Measurements from ENCODE around the gene SPEM2.

The SPEM2 gene

DNA sequence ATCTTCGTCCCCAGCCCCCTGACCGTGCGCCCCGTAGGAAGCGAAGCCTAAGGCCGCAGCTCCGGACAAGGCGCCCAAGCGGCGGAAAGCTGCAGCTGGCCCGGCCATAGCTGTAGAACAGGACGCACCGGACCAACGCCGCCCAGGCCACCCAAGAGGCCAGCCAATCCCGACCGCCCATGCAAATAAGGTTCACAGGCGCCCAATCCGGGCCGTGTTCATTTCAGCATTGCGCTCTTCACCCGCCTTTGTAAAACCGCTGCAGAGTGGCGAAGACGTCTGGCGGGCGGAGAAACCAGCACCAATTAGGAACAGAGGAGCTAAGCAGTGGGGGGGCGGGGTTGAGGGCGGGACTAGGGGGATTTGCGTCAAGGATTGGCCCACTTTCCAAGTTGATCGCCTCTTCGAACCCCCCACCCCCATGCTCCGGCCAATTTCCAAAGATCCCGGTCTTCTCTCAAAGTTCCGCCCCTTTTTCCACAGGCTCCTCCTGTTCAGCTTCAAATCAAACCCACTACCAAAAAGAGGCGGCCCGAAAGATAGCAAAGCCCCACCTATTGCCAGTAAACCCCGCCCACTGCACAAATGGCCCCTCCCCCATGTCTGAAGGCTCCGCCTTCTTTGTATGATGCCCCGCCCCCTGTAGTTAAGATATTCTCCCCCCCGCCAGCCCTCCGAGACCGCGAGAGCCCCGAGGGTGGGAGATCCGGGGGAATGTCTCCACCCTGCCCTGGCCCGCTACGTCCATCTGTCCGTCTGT lies 21.3 kb upstream of the SPEM2 start, which contains the start of gene TMEM256:
Gene TMEM256 (minus strand): TSS at position 121 of the 760 bp plus-strand sequence. CDS start 13 bp downstream, at position 108.
- peak; percentile 100 for DNase-seq (ENCODE audit: low read depth, low spot score)

- peak; percentile 23 for DNase-seq (ENCODE audit: low read depth, low spot score)
Measured at GRCh38 chr17:7404737-7405349, 20.6 kb upstream of the SPEM2 start.

GRCh38 chr17:7405350-7406234 lies 19.8 kb upstream of the SPEM2 start:
- DNase-seq (ENCODE audit: low read depth, low spot score) = peak; percentile 15

- DNase-seq (ENCODE audit: low read depth, low spot score) = peak; percentile 8
Measured at GRCh38 chr17:7406235-7406825, 19.1 kb upstream of the SPEM2 start.

GRCh38 chr17:7407082-7407481 lies 18.3 kb upstream of the SPEM2 start:
- peak; percentile 21 for DNase-seq (ENCODE audit: low read depth, low spot score)

DNA sequence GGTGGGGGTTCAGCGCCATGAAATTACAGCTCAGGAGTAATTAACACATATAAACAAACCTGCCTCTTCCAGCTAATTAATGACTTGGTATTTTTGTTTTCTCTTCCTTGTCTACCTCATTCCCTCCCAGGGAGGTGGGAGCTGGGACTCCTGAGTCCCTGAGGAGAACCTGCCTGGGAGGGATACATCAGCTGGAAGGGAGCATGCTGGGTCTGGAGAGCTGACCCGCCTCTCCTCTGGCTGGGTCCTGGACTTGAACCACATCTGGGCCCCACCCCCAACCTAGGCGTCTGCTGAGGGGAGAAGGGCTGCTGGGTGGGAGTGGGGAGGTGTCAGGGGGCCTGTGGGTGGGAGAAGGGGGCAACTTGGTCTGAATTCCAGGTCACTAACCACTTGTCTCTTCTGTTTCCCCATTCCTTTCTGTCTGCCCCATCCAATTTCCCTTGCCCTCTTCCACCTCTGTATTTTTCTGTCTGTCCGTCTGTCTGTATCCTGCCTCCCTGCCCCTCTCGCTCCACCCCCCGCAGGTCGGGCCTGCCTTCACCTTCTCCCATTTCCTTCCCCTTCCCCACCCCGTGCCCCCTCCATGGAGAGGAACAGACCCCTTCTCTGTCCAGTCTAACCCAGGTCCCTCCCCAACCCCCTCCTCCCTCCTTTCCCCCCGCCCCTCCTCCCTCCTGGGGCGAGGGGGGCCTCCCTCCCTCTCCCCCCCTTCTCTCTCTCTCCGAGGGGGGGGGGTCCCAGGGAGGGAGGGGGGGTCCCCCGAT lies 17.7 kb upstream of the SPEM2 start, which contains the start of gene NLGN2:
Gene NLGN2 (plus strand): TSS at position 361 of the 767 bp plus-strand sequence. CDS start 411 bp downstream, outside the sequence.
- peak; percentile 12 for DNase-seq (ENCODE audit: low read depth, low spot score)

DNA sequence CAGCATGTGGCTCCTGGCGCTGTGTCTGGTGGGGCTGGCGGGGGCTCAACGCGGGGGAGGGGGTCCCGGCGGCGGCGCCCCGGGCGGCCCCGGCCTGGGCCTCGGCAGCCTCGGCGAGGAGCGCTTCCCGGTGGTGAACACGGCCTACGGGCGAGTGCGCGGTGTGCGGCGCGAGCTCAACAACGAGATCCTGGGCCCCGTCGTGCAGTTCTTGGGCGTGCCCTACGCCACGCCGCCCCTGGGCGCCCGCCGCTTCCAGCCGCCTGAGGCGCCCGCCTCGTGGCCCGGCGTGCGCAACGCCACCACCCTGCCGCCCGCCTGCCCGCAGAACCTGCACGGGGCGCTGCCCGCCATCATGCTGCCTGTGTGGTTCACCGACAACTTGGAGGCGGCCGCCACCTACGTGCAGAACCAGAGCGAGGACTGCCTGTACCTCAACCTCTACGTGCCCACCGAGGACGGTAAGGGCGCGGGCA lies 17.1 kb upstream of the SPEM2 start:
- peak; percentile 20 for DNase-seq (ENCODE audit: low read depth, low spot score)

DNA sequence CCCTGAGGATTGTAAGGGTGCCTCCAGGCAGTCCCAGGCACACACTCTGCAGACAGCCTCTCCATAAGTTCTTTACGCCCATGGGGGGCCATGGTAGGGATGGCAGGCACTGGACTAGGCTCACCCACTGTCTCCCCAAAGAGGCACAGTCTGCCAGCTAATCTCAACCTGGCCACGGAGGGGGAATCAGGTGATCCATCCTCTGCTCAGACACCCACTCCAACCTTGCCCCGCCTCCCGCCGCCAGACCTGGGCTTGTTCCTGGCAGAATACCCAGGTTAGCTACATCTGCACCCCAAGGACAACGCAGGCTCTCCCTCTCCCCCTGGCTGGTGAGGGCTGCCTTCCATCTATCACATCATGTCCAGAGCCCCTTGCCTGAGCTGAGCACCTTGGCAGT lies 16.6 kb upstream of the SPEM2 start:
- no peak for DNase-seq (ENCODE audit: low read depth, low spot score)

- DNase-seq (ENCODE audit: low read depth, low spot score) = no peak
Measured at GRCh38 chr17:7409716-7410115, 15.7 kb upstream of the SPEM2 start.

DNA sequence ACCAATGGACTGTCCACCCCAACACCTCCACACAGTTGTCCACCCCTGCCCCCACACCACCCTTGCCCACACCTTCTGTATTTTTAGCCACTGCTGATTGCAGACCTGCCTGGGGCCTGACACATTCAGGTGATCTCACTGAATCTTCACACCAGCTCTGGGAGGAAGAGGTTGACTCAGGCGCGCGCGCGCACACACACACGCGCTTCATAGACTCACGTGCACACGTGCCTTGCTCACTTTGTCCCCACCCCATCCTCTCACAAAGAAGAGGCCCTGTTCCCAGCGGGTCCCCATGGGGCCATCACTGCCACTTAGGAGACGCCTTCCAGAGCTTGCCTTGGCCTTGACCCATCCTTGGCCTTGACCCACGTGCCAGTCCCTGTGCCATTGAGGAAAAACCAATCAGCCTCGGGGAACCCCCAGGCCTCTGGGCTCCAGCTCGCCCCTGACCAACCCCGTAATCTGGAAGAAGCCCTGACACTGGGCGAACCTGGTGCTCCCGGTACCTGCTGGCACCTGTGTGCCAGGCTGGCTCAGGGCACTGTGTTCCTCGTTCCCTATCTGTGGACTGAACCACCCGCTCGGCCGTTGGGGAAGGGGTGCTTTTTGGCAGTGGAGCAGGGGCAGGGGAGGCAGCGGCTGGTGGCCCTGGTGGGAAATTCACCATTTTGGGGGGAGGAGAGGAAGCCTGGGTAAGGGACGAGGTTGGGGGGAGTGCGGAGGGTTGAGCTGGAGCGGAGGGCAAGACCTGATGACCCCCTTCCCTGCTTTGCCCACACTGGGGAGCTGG lies 14.6 kb upstream of the SPEM2 start:
- no peak for DNase-seq (ENCODE audit: low read depth, low spot score)

DNA sequence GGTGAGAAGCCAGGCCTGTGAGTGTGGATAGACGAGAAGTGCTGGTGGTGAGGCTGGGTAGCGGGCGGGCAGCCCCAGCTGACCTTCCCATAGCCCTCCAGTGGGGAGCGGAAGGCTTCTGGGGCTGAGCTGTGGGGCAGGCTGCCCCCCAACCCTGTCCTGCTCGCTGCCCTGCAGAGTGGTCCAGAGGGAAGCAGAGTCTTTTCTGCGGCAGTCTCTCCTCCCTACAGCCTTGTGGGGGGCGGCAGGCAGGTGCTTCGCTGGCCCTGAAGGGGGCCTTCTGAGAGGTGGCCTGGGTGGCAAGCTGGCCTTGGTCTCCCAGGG lies 14.0 kb upstream of the SPEM2 start:
- no peak for DNase-seq (ENCODE audit: low read depth, low spot score)

DNA sequence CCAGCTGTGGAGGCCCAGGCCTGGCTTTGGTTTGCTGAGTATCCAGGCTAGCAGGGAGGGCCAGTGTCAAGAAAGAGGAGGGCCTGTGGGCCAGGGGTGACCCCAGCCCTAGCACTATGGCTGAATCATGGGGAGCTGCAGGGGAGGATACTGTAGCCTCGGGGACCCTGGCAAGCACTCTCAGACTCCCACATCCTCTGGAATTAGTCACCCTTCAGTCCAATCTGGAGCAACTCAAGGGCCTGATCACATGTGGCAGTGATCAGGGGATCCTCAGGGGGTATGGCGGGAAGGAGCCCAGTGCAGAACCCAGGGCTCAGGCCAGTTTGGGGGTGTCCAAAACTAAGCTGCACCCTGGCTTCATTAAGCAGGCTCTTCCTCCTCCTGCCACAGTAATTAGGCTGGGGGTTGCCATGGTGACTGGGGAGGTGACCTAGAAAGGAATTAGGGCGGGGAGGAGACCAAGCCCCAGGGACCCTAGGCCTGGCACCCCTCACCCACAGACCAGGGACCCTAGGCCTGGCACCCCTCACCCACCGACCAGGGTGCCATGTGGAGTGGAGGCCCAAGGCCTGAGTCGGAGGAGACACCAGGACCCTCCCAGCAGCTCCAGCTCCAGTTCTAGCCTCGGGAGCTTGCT lies 11.9 kb upstream of the SPEM2 start:
- DNase-seq (ENCODE audit: low read depth, low spot score) = no peak

GRCh38 chr17:7414837-7415236 lies 10.6 kb upstream of the SPEM2 start:
- no peak for DNase-seq (ENCODE audit: low read depth, low spot score)

DNA sequence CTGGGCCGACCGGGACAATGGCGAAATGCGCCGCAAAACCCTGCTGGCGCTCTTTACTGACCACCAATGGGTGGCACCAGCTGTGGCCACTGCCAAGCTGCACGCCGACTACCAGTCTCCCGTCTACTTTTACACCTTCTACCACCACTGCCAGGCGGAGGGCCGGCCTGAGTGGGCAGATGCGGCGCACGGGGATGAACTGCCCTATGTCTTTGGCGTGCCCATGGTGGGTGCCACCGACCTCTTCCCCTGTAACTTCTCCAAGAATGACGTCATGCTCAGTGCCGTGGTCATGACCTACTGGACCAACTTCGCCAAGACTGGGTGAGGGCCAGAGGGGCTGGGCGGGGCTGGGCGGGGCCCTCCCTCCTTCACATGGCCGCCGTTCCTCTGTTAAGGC lies 9.6 kb upstream of the SPEM2 start:
- no peak for DNase-seq (ENCODE audit: low read depth, low spot score)

DNA sequence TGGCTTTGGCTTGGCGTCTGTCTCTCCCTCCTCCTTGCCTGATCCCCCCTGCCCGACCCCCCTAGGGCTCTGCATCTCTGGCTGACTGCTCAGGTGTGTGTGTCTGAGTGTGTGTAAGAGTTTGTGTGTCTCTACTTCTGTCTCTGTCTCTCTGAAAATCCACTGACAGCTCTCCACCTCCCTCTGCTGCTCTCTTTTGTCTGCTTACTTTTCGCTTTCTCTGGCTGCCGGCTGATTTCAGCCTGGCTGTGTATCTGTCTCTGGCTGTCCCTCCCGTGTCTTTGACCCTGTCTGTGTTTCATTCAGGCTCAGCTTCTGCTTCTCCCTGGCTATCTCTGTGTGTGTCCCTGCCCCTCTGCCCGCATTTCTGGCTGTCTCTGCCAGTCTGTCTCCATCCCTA lies 9.1 kb upstream of the SPEM2 start:
- DNase-seq (ENCODE audit: low read depth, low spot score) = no peak

DNA sequence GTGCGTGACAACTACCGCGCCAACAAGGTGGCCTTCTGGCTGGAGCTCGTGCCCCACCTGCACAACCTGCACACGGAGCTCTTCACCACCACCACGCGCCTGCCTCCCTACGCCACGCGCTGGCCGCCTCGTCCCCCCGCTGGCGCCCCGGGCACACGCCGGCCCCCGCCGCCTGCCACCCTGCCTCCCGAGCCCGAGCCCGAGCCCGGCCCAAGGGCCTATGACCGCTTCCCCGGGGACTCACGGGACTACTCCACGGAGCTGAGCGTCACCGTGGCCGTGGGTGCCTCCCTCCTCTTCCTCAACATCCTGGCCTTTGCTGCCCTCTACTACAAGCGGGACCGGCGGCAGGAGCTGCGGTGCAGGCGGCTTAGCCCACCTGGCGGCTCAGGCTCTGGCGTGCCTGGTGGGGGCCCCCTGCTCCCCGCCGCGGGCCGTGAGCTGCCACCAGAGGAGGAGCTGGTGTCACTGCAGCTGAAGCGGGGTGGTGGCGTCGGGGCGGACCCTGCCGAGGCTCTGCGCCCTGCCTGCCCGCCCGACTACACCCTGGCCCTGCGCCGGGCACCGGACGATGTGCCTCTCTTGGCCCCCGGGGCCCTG lies 8.3 kb upstream of the SPEM2 start:
- DNase-seq (ENCODE audit: low read depth, low spot score) = no peak

- no peak for DNase-seq (ENCODE audit: low read depth, low spot score)
Measured at GRCh38 chr17:7418472-7419152, 6.8 kb upstream of the SPEM2 start.

DNA sequence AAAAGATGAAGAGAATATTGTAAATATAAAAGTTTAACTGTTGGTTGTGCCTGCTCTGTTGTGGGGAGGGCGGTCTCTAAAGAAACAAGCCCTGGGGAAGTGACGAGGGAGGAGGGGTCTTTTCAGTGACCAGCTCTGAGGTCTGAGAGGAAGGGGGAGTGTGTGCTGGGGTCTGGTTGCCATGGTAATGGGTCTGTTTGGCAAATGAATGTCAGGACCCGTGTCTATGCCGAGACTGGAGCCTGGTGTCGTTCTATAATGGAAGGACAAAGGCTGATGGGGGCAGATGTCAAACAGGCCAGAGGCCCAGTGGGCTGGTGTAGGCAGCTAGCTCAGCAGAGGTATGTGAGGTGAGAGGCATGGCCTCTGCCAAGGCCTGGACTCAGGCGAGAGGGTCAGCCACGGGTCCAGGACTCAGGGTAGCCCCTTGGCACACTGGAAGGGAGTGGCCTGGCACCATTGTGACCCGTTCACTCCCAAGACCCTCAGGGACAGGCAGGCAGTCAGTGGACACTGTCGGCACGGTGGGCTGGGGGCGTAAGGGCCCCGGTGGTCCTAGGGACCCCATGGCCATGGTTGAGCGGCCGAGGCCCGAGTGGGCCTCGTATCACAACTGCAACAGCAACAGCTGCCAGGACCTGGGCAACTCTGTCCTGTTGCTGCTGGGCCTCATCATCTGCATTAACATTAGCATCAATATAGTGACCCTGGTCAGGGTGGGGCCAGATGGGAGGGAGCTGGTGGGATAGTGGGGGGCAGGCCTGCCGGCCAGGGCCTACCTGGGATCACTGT lies 5.4 kb upstream of the SPEM2 start, which contains the start of gene SPEM1:
Gene SPEM1 (plus strand): TSS at position 506 of the 792 bp plus-strand sequence. CDS start 61 bp downstream, at position 567.
- no peak for DNase-seq (ENCODE audit: low read depth, low spot score)
